HG02798 (cell line): Measurements from ENCODE around the gene ZBTB34.
A peak's percentile ranks its signal among the peaks of the same experiment; 100 is the strongest.
"Not testable (repeated sequence)": the region's sequence is repeated elsewhere in the genome, so short reads cannot be mapped to it uniquely, and the experiment has no call there.

ENCODE experiments used
- ATAC-seq: cut with Tn5 transposase; IDR thresholded peaks from one replicate; pipeline ENCODE4 v1.9.1; 2021; ENCODE audit warnings: mild to moderate bottlenecking; ENCODE audit not compliant: unreplicated experiment, poor library complexity

ZBTB34 gene

GRCh38 chr9:126860077-126860756 lies at the start of gene ZBTB34:
TSS of gene ZBTB34 (plus strand) at chr9:126860639. CDS start at chr9:126879400, 18,761 bp downstream.
- peak; percentile 72 for ATAC-seq

- ATAC-seq, result no peak
Observed at GRCh38 chr9:126813072-126813471, 47.4 kb upstream of the ZBTB34 start.

- ATAC-seq, result no peak
Observed at GRCh38 chr9:126814091-126814490, 46.3 kb upstream of the ZBTB34 start.

GRCh38 chr9:126817615-126818014 lies 42.8 kb upstream of the ZBTB34 start:
- ATAC-seq, result not testable (repeated sequence)

- no peak for ATAC-seq
Observed at GRCh38 chr9:126818482-126818881, 42.0 kb upstream of the ZBTB34 start.

- no peak for ATAC-seq
Observed at GRCh38 chr9:126819482-126819881, 41.0 kb upstream of the ZBTB34 start.

- no peak for ATAC-seq
Observed at GRCh38 chr9:126822278-126822677, 38.2 kb upstream of the ZBTB34 start.

- no peak for ATAC-seq
Observed at GRCh38 chr9:126822873-126823272, 37.6 kb upstream of the ZBTB34 start.

GRCh38 chr9:126824052-126824451 lies 36.4 kb upstream of the ZBTB34 start:
- ATAC-seq, result not testable (repeated sequence)

GRCh38 chr9:126827227-126827626 lies 33.2 kb upstream of the ZBTB34 start:
- no peak for ATAC-seq

GRCh38 chr9:126829035-126829434 lies 31.4 kb upstream of the ZBTB34 start:
- ATAC-seq, result no peak

GRCh38 chr9:126830827-126831226 lies 29.6 kb upstream of the ZBTB34 start:
- ATAC-seq, result no peak

- ATAC-seq, result no peak
Observed at GRCh38 chr9:126832440-126832839, 28.0 kb upstream of the ZBTB34 start.

- ATAC-seq, result no peak
Observed at GRCh38 chr9:126833020-126833419, 27.4 kb upstream of the ZBTB34 start.

GRCh38 chr9:126833710-126834345 lies 26.6 kb upstream of the ZBTB34 start:
- ATAC-seq, result no peak

- no peak for ATAC-seq
Observed at GRCh38 chr9:126834672-126835071, 25.8 kb upstream of the ZBTB34 start.

- no peak for ATAC-seq
Observed at GRCh38 chr9:126836216-126836615, 24.2 kb upstream of the ZBTB34 start.

GRCh38 chr9:126838055-126838811 lies 22.2 kb upstream of the ZBTB34 start:
- peak; percentile 14 for ATAC-seq

GRCh38 chr9:126838895-126839294 lies 21.5 kb upstream of the ZBTB34 start:
- ATAC-seq, result peak; percentile 56

GRCh38 chr9:126839301-126839700 lies 21.1 kb upstream of the ZBTB34 start:
- ATAC-seq, result peak; percentile 10

- no peak for ATAC-seq
Observed at GRCh38 chr9:126842220-126842842, 18.1 kb upstream of the ZBTB34 start.
